ENCODE data around the gene ANKRD40. TPM values are rescaled to one million over a fixed set of nuclear protein-coding genes. Genes with fewer than 3 reads are reported as not detected.

ANKRD40 gene
- total and polyA plus RNA-seq, 10 of the 15 experiments (the other 5 are each of a cell fraction or from before 2014, with no cell fraction given) = 5.9 to 21.7 (median 14.8) TPM

DNA sequence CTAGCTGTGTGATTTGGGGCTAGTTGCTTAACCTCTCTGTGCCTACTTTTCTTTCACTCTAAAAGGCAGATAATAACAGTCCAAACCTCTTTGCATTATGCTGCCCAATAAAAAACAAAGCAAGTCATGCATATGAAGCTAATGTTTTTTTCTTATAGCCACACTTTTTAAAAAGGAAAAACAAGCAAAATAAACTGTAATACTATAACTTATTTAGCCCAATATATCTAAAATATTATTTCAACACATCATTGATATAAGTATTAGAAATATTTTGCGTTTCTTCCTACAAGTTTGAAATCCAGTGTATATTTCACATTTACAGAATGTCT, 22.4 kb downstream of the ANKRD40 start (continued):
- no peak for TF ChIP-seq YBX1 (IDR thresholded peaks at IDR 0.05)

DNA sequence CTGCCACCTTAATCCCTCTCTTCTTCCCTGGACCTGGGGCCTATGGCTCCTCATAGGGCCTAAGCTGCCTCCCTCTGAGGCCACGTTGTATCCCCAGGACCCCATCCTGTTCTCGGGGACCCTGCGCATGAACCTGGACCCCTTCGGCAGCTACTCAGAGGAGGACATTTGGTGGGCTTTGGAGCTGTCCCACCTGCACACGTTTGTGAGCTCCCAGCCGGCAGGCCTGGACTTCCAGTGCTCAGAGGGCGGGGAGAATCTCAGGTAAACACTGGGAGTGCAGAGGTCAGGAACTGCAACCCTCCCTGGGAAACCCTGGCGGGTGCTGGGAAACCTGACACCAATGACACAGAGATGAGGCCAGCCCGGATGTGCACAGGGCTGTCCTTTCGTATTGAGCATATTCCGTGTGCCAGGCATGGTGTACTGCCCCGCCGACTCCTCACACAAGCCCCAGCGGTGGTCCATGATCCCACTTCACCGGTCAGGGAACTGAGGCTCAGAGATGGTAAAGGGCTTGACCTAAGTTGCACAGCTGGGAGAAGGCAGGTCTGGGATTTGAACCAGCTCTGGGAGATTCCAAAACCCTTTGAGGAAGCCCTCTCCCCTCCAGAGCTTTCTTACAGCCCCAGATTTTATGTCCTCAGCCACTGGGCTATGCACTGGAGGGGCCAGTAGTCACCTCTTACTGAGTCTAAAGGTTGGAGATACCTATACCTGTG, 22.9 kb downstream of the ANKRD40 start:
- CTCF ChIA-PET = interaction anchor here (0.6 to 2.5 kb wide), 4 partner anchors 8 to 55 kb away, joined by 3 to 7 read pairs (median 3); no protein-coding TSS in a partner anchor
- no peak for DNase-seq (ENCODE audit: low read depth, low spot score)
- RAD21 ChIA-PET (ENCODE audit: unreplicated experiment) = no interaction called here
- 57% methylated on average over 14 of the region's 15 CpGs for WGBS (ENCODE audit: insufficient coverage, insufficient replicate concordance, low lambda C conversion rate, missing lambda C conversion rate)
- Histone ChIP-seq H3K36me3 (ENCODE audit: control insufficient read depth in 2 of 2, insufficient read depth in 2 of 2, low read length in 1 of 2) (no peaks in the 10 kb centered on the region), H3K27ac (ENCODE audit: control insufficient read depth, insufficient read depth) (no peak overlapping the region), H3K4me1 (ENCODE audit: control insufficient read depth, insufficient read depth, low read length) (no peaks in the 10 kb centered on the region), H4K20me1 (ENCODE audit: control insufficient read depth, insufficient read depth) (no peaks in the 10 kb centered on the region), H3K4me3 (no peak overlapping the region), H2AFZ (ENCODE audit: control insufficient read depth, low read depth, low read length) (no peak overlapping the region), H3K79me2 (ENCODE audit: control insufficient read depth, insufficient read depth, low read length) (no peaks in the 10 kb centered on the region), H3K9me3 (replicated peaks; ENCODE audit: control insufficient read depth, insufficient read depth, low read length) (no peaks in the 10 kb centered on the region), H3K27me3 (replicated peaks in 1 of 2; ENCODE audit: control insufficient read depth in 2 of 2, insufficient read depth in 2 of 2, low read length in 1 of 2) (no peaks in the 10 kb centered on the region; a peak in 1 of 4 replicates), H3K9ac (ENCODE audit: control insufficient read depth, insufficient read depth, low read length) (no peak overlapping the region), H3K4me2 (ENCODE audit: control insufficient read depth, insufficient read depth) (no peak overlapping the region)
- TF ChIP-seq MTA3 (IDR thresholded peaks at IDR 0.05; ENCODE audit: borderline replicate concordance, low read length) = no peak
- no peak for TF ChIP-seq HDAC2 (IDR thresholded peaks at IDR 0.05)
- TF ChIP-seq KDM1A (IDR thresholded peaks at IDR 0.05; ENCODE audit: borderline replicate concordance) = no peak
- TF ChIP-seq POLR2AphosphoS5 (IDR thresholded peaks at IDR 0.05; ENCODE audit: low read length) = no peak
- TF ChIP-seq IKZF1 (conservative IDR thresholded peaks at IDR 0.05) = no peak
- TF ChIP-seq NBN (IDR thresholded peaks at IDR 0.05) = no peak
- TF ChIP-seq ESRRA (IDR thresholded peaks at IDR 0.05; ENCODE audit: low read length) = no peak
- TF ChIP-seq, protein P1, sequence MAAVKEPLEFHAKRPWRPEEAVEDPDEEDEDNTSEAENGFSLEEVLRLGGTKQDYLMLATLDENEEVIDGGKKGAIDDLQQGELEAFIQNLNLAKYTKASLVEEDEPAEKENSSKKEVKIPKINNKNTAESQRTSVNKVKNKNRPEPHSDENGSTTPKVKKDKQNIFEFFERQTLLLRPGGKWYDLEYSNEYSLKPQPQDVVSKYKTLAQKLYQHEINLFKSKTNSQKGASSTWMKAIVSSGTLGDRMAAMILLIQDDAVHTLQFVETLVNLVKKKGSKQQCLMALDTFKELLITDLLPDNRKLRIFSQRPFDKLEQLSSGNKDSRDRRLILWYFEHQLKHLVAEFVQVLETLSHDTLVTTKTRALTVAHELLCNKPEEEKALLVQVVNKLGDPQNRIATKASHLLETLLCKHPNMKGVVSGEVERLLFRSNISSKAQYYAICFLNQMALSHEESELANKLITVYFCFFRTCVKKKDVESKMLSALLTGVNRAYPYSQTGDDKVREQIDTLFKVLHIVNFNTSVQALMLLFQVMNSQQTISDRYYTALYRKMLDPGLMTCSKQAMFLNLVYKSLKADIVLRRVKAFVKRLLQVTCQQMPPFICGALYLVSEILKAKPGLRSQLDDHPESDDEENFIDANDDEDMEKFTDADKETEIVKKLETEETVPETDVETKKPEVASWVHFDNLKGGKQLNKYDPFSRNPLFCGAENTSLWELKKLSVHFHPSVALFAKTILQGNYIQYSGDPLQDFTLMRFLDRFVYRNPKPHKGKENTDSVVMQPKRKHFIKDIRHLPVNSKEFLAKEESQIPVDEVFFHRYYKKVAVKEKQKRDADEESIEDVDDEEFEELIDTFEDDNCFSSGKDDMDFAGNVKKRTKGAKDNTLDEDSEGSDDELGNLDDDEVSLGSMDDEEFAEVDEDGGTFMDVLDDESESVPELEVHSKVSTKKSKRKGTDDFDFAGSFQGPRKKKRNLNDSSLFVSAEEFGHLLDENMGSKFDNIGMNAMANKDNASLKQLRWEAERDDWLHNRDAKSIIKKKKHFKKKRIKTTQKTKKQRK (IDR thresholded peaks at IDR 0.05; ENCODE audit: low read depth, low read length) = no peak
- TF ChIP-seq, protein P2, sequence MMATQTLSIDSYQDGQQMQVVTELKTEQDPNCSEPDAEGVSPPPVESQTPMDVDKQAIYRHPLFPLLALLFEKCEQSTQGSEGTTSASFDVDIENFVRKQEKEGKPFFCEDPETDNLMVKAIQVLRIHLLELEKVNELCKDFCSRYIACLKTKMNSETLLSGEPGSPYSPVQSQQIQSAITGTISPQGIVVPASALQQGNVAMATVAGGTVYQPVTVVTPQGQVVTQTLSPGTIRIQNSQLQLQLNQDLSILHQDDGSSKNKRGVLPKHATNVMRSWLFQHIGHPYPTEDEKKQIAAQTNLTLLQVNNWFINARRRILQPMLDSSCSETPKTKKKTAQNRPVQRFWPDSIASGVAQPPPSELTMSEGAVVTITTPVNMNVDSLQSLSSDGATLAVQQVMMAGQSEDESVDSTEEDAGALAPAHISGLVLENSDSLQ (IDR thresholded peaks at IDR 0.05) = no peak
- no peak for TF ChIP-seq CREM (IDR thresholded peaks at IDR 0.05; ENCODE audit: low read depth)
- TF ChIP-seq SIX5 (IDR thresholded peaks at IDR 0.05; ENCODE audit: low read depth, low read length, severe bottlenecking) = no peak
- no peak for TF ChIP-seq RUNX3 (IDR thresholded peaks at IDR 0.05; ENCODE audit: low read length)
- TF ChIP-seq, protein P3, sequence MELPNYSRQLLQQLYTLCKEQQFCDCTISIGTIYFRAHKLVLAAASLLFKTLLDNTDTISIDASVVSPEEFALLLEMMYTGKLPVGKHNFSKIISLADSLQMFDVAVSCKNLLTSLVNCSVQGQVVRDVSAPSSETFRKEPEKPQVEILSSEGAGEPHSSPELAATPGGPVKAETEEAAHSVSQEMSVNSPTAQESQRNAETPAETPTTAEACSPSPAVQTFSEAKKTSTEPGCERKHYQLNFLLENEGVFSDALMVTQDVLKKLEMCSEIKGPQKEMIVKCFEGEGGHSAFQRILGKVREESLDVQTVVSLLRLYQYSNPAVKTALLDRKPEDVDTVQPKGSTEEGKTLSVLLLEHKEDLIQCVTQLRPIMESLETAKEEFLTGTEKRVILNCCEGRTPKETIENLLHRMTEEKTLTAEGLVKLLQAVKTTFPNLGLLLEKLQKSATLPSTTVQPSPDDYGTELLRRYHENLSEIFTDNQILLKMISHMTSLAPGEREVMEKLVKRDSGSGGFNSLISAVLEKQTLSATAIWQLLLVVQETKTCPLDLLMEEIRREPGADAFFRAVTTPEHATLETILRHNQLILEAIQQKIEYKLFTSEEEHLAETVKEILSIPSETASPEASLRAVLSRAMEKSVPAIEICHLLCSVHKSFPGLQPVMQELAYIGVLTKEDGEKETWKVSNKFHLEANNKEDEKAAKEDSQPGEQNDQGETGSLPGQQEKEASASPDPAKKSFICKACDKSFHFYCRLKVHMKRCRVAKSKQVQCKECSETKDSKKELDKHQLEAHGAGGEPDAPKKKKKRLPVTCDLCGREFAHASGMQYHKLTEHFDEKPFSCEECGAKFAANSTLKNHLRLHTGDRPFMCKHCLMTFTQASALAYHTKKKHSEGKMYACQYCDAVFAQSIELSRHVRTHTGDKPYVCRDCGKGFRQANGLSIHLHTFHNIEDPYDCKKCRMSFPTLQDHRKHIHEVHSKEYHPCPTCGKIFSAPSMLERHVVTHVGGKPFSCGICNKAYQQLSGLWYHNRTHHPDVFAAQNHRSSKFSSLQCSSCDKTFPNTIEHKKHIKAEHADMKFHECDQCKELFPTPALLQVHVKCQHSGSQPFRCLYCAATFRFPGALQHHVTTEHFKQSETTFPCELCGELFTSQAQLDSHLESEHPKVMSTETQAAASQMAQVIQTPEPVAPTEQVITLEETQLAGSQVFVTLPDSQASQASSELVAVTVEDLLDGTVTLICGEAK (IDR thresholded peaks at IDR 0.05; ENCODE audit: borderline replicate concordance) = no peak
- TF ChIP-seq CHD1 (IDR thresholded peaks at IDR 0.05; ENCODE audit: low read depth, low read length) = no peak
- SMC1A ChIA-PET (ENCODE audit: uncharacterized antibody, unreplicated experiment) = no interaction called here
- ATAC-seq = no peak
- intact Hi-C loops (cut with micrococcal nuclease; ENCODE audit: unreplicated experiment) (no loop called here), in situ Hi-C loops (cut with MboI) (no loop called here)
- POLR2A ChIA-PET = interaction anchor here (0.6 kb wide), 1 partner anchor 1431 kb away, joined by 3 read pairs; no protein-coding TSS in a partner anchor
- no peak for FAIRE-seq
- BruUV-seq (replicated peaks) = no TSS peak
